K562 (cell line): Measurements from ENCODE around the gene SMAD7. TPM values are rescaled to one million over a fixed set of nuclear protein-coding genes. Genes with fewer than 3 reads are reported as not detected.

Experiments used
- ATAC-seq: fragments of 200-7000 bp; cut with Tn5 transposase; 3 replicates; pipeline ENCODE4 v1.9.1; 2020; ENCODE audit warnings: moderate library complexity
- BruUV-seq: library from RNA; stranded (reverse); fragments of 400-500 nt; replicated peaks from 2 replicates; lab custom pipeline; 2021; lab: Mats Ljungman, UMichigan
- CTCF ChIA-PET: fragments of 300-600 bp; formaldehyde crosslinking; extraction: SDS; loops from one replicate; lab custom pipeline; 2021; ENCODE audit warnings: low intra/inter-chr PET ratio; lab: Yijun Ruan, JAX
- POLR2A ChIA-PET: fragments of 300-600, 350-650 bp; sonication (Branson Sonifier 250); formaldehyde crosslinking; extraction: SDS; loops from one replicate; lab custom pipeline; 2021; ENCODE audit warnings: antibody characterized with exemption, inconsistent platforms; lab: Yijun Ruan, JAX
- DNase-seq, 4 experiments: peaks; one replicate each; pipeline versions ENCODE4 v3.0.0 to v3.0.0-alpha.2; 2011 to 2018; ENCODE audit warnings: low spot score in 3 of 4, mixed read lengths in 3 of 4; ENCODE audit errors: extremely low read depth in 1 of 4
- FAIRE-seq: peaks from 2 replicates; lab custom pipeline; 2011; peaks lifted over from hg19 to GRCh38; lab: Jason Lieb, UNC
- H2AFZ ChIP-seq: 2 replicates; pipeline ENCODE4 v1.6.0; 2011; ENCODE audit warnings: low read depth, low read length, control low read depth, inconsistent platforms
- H3K27ac ChIP-seq: fragments of 200-600 bp; 3 replicates; pipeline ENCODE4 v1.8.0; 2011; ENCODE audit warnings: low read depth, mild to moderate bottlenecking, control low read depth, inconsistent platforms, low read length, moderate library complexity, mixed read lengths; ENCODE audit errors: extremely low read depth
- H3K27me3 ChIP-seq, 2 experiments: fragments of 300-600 bp in 1 of 2; 2 replicates in 1 of 2; 3 replicates in 1 of 2; pipeline versions ENCODE4 v1.6.0 to v1.8.0; 2011; ENCODE audit warnings: inconsistent platforms in 2 of 2, low read length in 2 of 2, mild to moderate bottlenecking in 1 of 2, mixed read lengths in 1 of 2, moderate library complexity in 1 of 2; ENCODE audit not compliant: control insufficient read depth in 2 of 2, insufficient read depth in 2 of 2
- H3K36me3 ChIP-seq: fragments of 300-600 bp; 3 replicates; pipeline ENCODE4 v1.8.0; 2011; ENCODE audit warnings: mild to moderate bottlenecking, low read length, inconsistent platforms; ENCODE audit not compliant: control insufficient read depth, insufficient read depth
- H3K4me1 ChIP-seq, 2 experiments: fragments of 200-600 bp in 1 of 2; replicated peaks in 1 of 2; 2 replicates in 1 of 2; 3 replicates in 1 of 2; pipeline versions ENCODE4 v1.5.1 to v1.8.0; 2011; ENCODE audit warnings: inconsistent platforms in 2 of 2, low read length in 2 of 2, mild to moderate bottlenecking in 1 of 2, mixed read lengths in 1 of 2, moderate library complexity in 1 of 2; ENCODE audit not compliant: control insufficient read depth in 2 of 2, insufficient read depth in 2 of 2
- H3K4me2 ChIP-seq: 2 replicates; pipeline ENCODE4 v1.6.1; 2011; ENCODE audit warnings: low read length, control low read depth, inconsistent platforms, mixed read lengths; ENCODE audit not compliant: insufficient read depth
- H3K4me3 ChIP-seq: fragments of 200-600 bp; sonication (generic), shearing (Covaris generic); 2 replicates; pipeline ENCODE4 v1.5.1; 2016; ENCODE audit warnings: control low read depth, inconsistent platforms
- H3K79me2 ChIP-seq: fragments of 200-600 bp; 3 replicates; pipeline ENCODE4 v1.8.0; 2011; ENCODE audit warnings: low read length, inconsistent platforms; ENCODE audit not compliant: control insufficient read depth, insufficient read depth
- H3K9ac ChIP-seq, 2 experiments: 2 replicates each; pipeline versions ENCODE4 v1.6.0 to v1.6.1; 2011; ENCODE audit warnings: low read depth in 2 of 2, low read length in 2 of 2, control low read depth in 1 of 2, inconsistent platforms in 1 of 2, mild to moderate bottlenecking in 1 of 2, mixed read lengths in 1 of 2; ENCODE audit not compliant: insufficient read depth in 1 of 2
- H3K9me1 ChIP-seq: one replicate; pipeline ENCODE4 v1.6.0; 2011; ENCODE audit warnings: inconsistent platforms, mild to moderate bottlenecking, low read length, moderate library complexity; ENCODE audit not compliant: control insufficient read depth, insufficient read depth
- H3K9me3 ChIP-seq: replicated peaks from 2 replicates; pipeline ENCODE4 v1.5.1; 2011; ENCODE audit warnings: low read depth, low read length, inconsistent platforms; ENCODE audit not compliant: control insufficient read depth, insufficient read depth
- H4K20me1 ChIP-seq: replicated peaks from 2 replicates; pipeline ENCODE4 v1.6.1; 2011; ENCODE audit warnings: low read length, inconsistent platforms, mixed read lengths; ENCODE audit not compliant: control insufficient read depth, insufficient read depth
- CAMTA2 ChIP-seq: fragments of 250-450 bp; sonication (Bioruptor Pico); conservative IDR thresholded peaks from 2 replicates; pipeline ENCODE4 v1.5.1; 2022
- CEBPG ChIP-seq, 3 experiments: fragments of 200-800 bp in 1 of 3; sonication (Bioruptor generic) in 1 of 3; sonication (generic) in 1 of 3; formaldehyde crosslinking in 1 of 3; IDR thresholded peaks in 2 of 3; conservative IDR thresholded peaks in 1 of 3; 2 replicates each; pipeline versions ENCODE4 v1.6.1 to v1.8.0; 2016 to 2022; ENCODE audit warnings: missing compliant biosample characterization in 2 of 3, missing genetic modification characterization in 2 of 3, mild to moderate bottlenecking in 1 of 3, missing genetic modification reagents in 1 of 3
- HDAC3 ChIP-seq: fragments of 450-650 bp; IDR thresholded peaks from 2 replicates; pipeline ENCODE4 v1.6.1; 2018; ENCODE audit warnings: borderline replicate concordance, mild to moderate bottlenecking, moderate library complexity; ENCODE audit not compliant: partially characterized antibody
- NCOR1 ChIP-seq: fragments of 450-650 bp; IDR thresholded peaks from 2 replicates; pipeline ENCODE4 v1.6.1; 2016; ENCODE audit warnings: mild to moderate bottlenecking, moderate library complexity
- SMAD2 ChIP-seq: fragments of 150-350 bp; IDR thresholded peaks from 2 replicates; pipeline ENCODE4 v1.6.1; 2014; ENCODE audit warnings: low read depth, mild to moderate bottlenecking, low read length
- SMARCA5 ChIP-seq: fragments of 450-650 bp; IDR thresholded peaks from 2 replicates; pipeline ENCODE4 v1.6.1; 2016
- TBP ChIP-seq: optimal IDR thresholded peaks from 2 replicates; pipeline ENCODE3; 2011; ENCODE audit warnings: low read depth, low read length, improper control_type of control experiment
- YBX1 ChIP-seq: fragments of 450-650 bp; IDR thresholded peaks from 2 replicates; pipeline ENCODE4 v1.7.1; 2016; ENCODE audit warnings: mild to moderate bottlenecking
- ZNF224 ChIP-seq: sonication (generic); formaldehyde crosslinking; IDR thresholded peaks from 2 replicates; pipeline ENCODE4 v1.8.0; 2022; ENCODE audit warnings: mild to moderate bottlenecking, missing genetic modification reagents
- ZNF347 ChIP-seq: fragments of 450-650 bp; formaldehyde crosslinking; IDR thresholded peaks from 2 replicates; pipeline ENCODE4 v1.4.0; 2020; ENCODE audit warnings: low read depth, mild to moderate bottlenecking, moderate library complexity
- ZNF354B ChIP-seq: fragments of 250-450 bp; sonication (Bioruptor Pico); IDR thresholded peaks from 2 replicates; pipeline ENCODE4 v1.4.0; 2020
- WGBS: fragments of 100-300 bp; shearing (Covaris generic); methylation state at CpG from one replicate; pipeline ENCODE4 v1.1.6; 2016; ENCODE audit warnings: low coverage, mixed read lengths; ENCODE audit not compliant: insufficient coverage; ENCODE audit errors: missing lambda C conversion rate; 5-methylcytosine and 5-hydroxymethylcytosine counted together
- in situ Hi-C: fragments of 300-500 bp; cut with MboI; formaldehyde crosslinking; loops from 4 replicates; pipeline ENCODE4 v1.15.0; 2018; ENCODE audit warnings: inconsistent platforms, mixed read lengths
- intact Hi-C: fragments of 100-400 bp; cut with micrococcal nuclease; formaldehyde crosslinking; loops from 2 replicates; pipeline ENCODE4 v1.14.2; 2022
- polyA plus RNA-seq, 8 experiments: library from polyadenylated mRNA; depleted of rRNA in 4 of 8; stranded (reverse) in 5 of 8; unstranded in 3 of 8; fragments of >200 nt; fragmentation: Nextera tagmentation in 2 of 8; fragmentation: Illumina TruSeq in 1 of 8; extraction: Ambion mirVana in 2 of 8; extraction: Trizol in 1 of 8; gene quantifications; 2 replicates each; pipeline versions ENCODE4 v1.2.1 to v1.2.3, GENCODE V29; 2011 to 2014; ENCODE audit warnings: inconsistent platforms in 1 of 8, missing spikeins in 1 of 8
- total RNA-seq, 7 experiments: library from RNA; depleted of rRNA in 6 of 7; stranded (reverse); fragments of >200 nt in 6 of 7; fragmentation: Illumina TruSeq in 2 of 7; extraction: Trizol in 2 of 7; gene quantifications; 2 replicates each; pipeline versions ENCODE4 v1.2.1 to v1.2.3, GENCODE V29; 2011 to 2021; ENCODE audit warnings: low replicate concordance in 1 of 7
- TF ChIP-seq, protein P1 (sequence below): fragments of 200-800 bp; sonication (Bioruptor generic); IDR thresholded peaks from 2 replicates; pipeline ENCODE4 v1.6.1; 2016; ENCODE audit warnings: missing genetic modification characterization, missing compliant biosample characterization

SMAD7 gene
- total and polyA plus RNA-seq, 9 of the 15 experiments (the other 6 are each of a cell fraction or from before 2014, with no cell fraction given): 0.13 to 3.0 (median 1.6) TPM

DNA sequence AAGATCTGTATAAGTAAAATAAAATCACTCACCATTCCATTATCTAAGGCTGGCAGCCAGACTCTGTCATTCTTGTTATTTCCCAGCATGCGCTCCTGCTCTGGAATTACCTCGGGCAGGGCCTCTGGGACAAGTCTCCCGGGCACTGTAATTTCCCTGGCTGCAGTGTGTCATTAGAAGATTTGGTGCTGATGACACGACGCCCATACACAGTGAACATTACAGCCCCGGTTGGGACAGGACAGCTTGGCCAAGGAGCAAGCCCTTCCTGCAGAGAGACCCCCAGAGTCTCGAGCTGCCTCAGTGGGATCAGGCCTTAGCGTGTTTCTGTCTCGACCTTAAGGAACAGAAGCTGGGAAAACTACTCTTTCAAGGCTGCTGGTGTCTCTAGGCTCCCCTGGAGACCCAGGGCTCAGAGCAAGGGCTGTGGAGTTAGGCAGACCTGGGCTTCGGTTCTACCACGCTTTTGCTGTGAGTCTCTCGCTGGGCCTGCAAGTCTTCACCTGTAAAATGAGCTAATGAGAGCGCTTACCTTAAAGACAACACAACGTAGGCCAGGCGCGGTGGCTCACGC lies 39.7 kb downstream of the SMAD7 start:
- DNase-seq: no peak
- ChIA-PET CTCF (interaction anchor here (0.7 kb wide), 1 partner anchor 1662 kb away, joined by 3 read pairs; no protein-coding TSS in a partner anchor), POLR2A (interaction anchor here (0.6 kb wide), 1 partner anchor 14 kb away, joined by 3 read pairs; no protein-coding TSS in a partner anchor)
- Histone ChIP-seq H3K79me2 (no peaks in the 10 kb centered on the region), H3K27ac (no peak overlapping the region), H4K20me1 (no peaks in the 10 kb centered on the region), H2AFZ (peak overlapping the region; percentile 40; the same call in 1 of the 2 replicates), H3K36me3 (no peaks in the 10 kb centered on the region), H3K4me1 (peaks cover 7 to 8% of the 10 kb centered on the region in 2 experiments), H3K9me1 (no peaks in the 10 kb centered on the region), H3K27me3 (no peaks in the 10 kb centered on the region), H3K4me3 (no peak overlapping the region), H3K4me2 (no peak overlapping the region), H3K9me3 (no peaks in the 10 kb centered on the region), H3K9ac (no peak overlapping the region)
- ATAC-seq: no peak
- TF ChIP-seq TBP: no peak
- TF ChIP-seq HDAC3: no peak
- no peak for TF ChIP-seq YBX1
- no peak for TF ChIP-seq SMAD2
- no peak for TF ChIP-seq CAMTA2
- no peak for FAIRE-seq
- intact Hi-C loops (no loop called here), in situ Hi-C loops (no loop called here)
- 57% methylated on average over 14 of the region's 17 CpGs for WGBS
- BruUV-seq: no TSS peak

GRCh38 chr18:48909721-48910120 lies 41.0 kb downstream of the SMAD7 start:
- Histone ChIP-seq H3K4me2 (no peak overlapping the region), H3K9me3 (no peaks in the 10 kb centered on the region), H3K4me1 (peaks cover 3 to 4% of the 10 kb centered on the region in 2 experiments; a peak in 2 of 5 replicates), H2AFZ (no peak overlapping the region), H3K79me2 (no peaks in the 10 kb centered on the region), H3K9ac (no peak overlapping the region), H3K9me1 (no peaks in the 10 kb centered on the region), H3K4me3 (no peak overlapping the region), H3K27ac (no peak overlapping the region), H3K27me3 (no peaks in the 10 kb centered on the region), H3K36me3 (no peaks in the 10 kb centered on the region), H4K20me1 (no peaks in the 10 kb centered on the region)
- FAIRE-seq (no peak), ATAC-seq (no peak), DNase-seq (no peak)
- intact Hi-C loops: no loop called here
- BruUV-seq: no TSS peak
- ChIA-PET POLR2A (no interaction called here), CTCF (no interaction called here)
- WGBS: 30% methylated on average over 6 of the region's 6 CpGs
- in situ Hi-C loops: no loop called here
- TF ChIP-seq SMARCA5 (no peak), CEBPG (CRISPR knock-in tag; IDR thresholded peaks at IDR 0.05) (no peak), CEBPG (tag; conservative IDR thresholded peaks at IDR 0.05 in 1 of 2, IDR thresholded peaks at IDR 0.05 in 1 of 2) (no peak), NCOR1 (no peak), ZNF347 (no peak), ZNF354B (CRISPR knock-in tag) (no peak), ZNF224 (CRISPR knock-in tag) (no peak)
- TF ChIP-seq, protein P1, sequence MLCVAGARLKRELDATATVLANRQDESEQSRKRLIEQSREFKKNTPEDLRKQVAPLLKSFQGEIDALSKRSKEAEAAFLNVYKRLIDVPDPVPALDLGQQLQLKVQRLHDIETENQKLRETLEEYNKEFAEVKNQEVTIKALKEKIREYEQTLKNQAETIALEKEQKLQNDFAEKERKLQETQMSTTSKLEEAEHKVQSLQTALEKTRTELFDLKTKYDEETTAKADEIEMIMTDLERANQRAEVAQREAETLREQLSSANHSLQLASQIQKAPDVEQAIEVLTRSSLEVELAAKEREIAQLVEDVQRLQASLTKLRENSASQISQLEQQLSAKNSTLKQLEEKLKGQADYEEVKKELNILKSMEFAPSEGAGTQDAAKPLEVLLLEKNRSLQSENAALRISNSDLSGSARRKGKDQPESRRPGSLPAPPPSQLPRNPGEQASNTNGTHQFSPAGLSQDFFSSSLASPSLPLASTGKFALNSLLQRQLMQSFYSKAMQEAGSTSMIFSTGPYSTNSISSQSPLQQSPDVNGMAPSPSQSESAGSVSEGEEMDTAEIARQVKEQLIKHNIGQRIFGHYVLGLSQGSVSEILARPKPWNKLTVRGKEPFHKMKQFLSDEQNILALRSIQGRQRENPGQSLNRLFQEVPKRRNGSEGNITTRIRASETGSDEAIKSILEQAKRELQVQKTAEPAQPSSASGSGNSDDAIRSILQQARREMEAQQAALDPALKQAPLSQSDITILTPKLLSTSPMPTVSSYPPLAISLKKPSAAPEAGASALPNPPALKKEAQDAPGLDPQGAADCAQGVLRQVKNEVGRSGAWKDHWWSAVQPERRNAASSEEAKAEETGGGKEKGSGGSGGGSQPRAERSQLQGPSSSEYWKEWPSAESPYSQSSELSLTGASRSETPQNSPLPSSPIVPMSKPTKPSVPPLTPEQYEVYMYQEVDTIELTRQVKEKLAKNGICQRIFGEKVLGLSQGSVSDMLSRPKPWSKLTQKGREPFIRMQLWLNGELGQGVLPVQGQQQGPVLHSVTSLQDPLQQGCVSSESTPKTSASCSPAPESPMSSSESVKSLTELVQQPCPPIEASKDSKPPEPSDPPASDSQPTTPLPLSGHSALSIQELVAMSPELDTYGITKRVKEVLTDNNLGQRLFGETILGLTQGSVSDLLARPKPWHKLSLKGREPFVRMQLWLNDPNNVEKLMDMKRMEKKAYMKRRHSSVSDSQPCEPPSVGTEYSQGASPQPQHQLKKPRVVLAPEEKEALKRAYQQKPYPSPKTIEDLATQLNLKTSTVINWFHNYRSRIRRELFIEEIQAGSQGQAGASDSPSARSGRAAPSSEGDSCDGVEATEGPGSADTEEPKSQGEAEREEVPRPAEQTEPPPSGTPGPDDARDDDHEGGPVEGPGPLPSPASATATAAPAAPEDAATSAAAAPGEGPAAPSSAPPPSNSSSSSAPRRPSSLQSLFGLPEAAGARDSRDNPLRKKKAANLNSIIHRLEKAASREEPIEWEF: no peak
